HUES6 (cell line): ENCODE results near the gene STRADB.
"Not testable (repeated sequence)": the region's sequence is repeated elsewhere in the genome, so short reads cannot be mapped to it uniquely, and the experiment has no call there.

Source experiments
- H3K27ac ChIP-seq: 2 replicates; pipeline ENCODE4 v1.7.0; 2013; ENCODE audit warnings: low read depth, mild to moderate bottlenecking, low read length, inconsistent platforms
- H3K27me3 ChIP-seq: 2 replicates; pipeline ENCODE4 v1.6.1; 2013; ENCODE audit warnings: low read length; ENCODE audit not compliant: control insufficient read depth, insufficient read depth
- H3K36me3 ChIP-seq: 2 replicates; pipeline ENCODE4 v1.6.1; 2013; ENCODE audit warnings: low read length; ENCODE audit not compliant: control insufficient read depth, insufficient read depth
- H3K4me1 ChIP-seq: 2 replicates; pipeline ENCODE4 v1.6.1; 2013; ENCODE audit warnings: low read length; ENCODE audit not compliant: control insufficient read depth, insufficient read depth
- H3K4me3 ChIP-seq: 2 replicates; pipeline ENCODE4 v1.5.1; 2013; ENCODE audit warnings: low read depth, low read length
- H3K9ac ChIP-seq: one replicate; pipeline ENCODE4 v1.6.1; 2013; ENCODE audit warnings: mild to moderate bottlenecking, low read length
- H3K9me3 ChIP-seq: 2 replicates; pipeline ENCODE4 v1.6.1; 2013; ENCODE audit warnings: low read depth, low read length; ENCODE audit not compliant: control insufficient read depth, insufficient read depth

The STRADB gene

GRCh38 chr2:201413552-201413951 is 38.0 kb upstream of the STRADB start:
- Histone ChIP-seq H3K36me3 (no peaks in the 10 kb centered on the region), H3K9ac (no peak overlapping the region), H3K27me3 (no peaks in the 10 kb centered on the region), H3K4me3 (no peak overlapping the region), H3K9me3 (no peaks in the 10 kb centered on the region), H3K27ac (no peak overlapping the region), H3K4me1 (peaks cover 12% of the 10 kb centered on the region)

GRCh38 chr2:201414099-201415023 is 37.2 kb upstream of the STRADB start:
- no peaks in the 10 kb centered on the region for H3K9me3 ChIP-seq
- H3K27me3 ChIP-seq = no peaks in the 10 kb centered on the region
- no peak overlapping the region for H3K9ac ChIP-seq
- peaks cover 12% of the 10 kb centered on the region for H3K4me1 ChIP-seq
- H3K36me3 ChIP-seq = no peaks in the 10 kb centered on the region
- H3K27ac ChIP-seq = no peak overlapping the region
- H3K4me3 ChIP-seq = no peak overlapping the region

GRCh38 chr2:201415149-201415548 is 36.4 kb upstream of the STRADB start:
- no peaks in the 10 kb centered on the region for H3K9me3 ChIP-seq
- no peaks in the 10 kb centered on the region for H3K27me3 ChIP-seq
- peaks cover 12% of the 10 kb centered on the region for H3K4me1 ChIP-seq
- H3K4me3 ChIP-seq = no peak overlapping the region
- H3K27ac ChIP-seq = no peak overlapping the region
- H3K36me3 ChIP-seq = 0 out of 2 replicates have a peak, but pooled peaks cover 3% of the 10 kb centered on the region
- H3K9ac ChIP-seq = no peak overlapping the region

- no peaks in the 10 kb centered on the region for H3K27me3 ChIP-seq
- no peak overlapping the region for H3K27ac ChIP-seq
- H3K9me3 ChIP-seq = no peaks in the 10 kb centered on the region
- no peak overlapping the region for H3K9ac ChIP-seq
- H3K36me3 ChIP-seq = 0 out of 2 replicates have a peak, but pooled peaks cover 3% of the 10 kb centered on the region
- H3K4me3 ChIP-seq = no peak overlapping the region
- H3K4me1 ChIP-seq = peaks cover 5% of the 10 kb centered on the region
Observed at GRCh38 chr2:201419057-201419635, 32.4 kb upstream of the STRADB start.

- H3K27ac ChIP-seq = no peak overlapping the region
- H3K9me3 ChIP-seq = no peaks in the 10 kb centered on the region
- no peaks in the 10 kb centered on the region for H3K4me1 ChIP-seq
- no peak overlapping the region for H3K9ac ChIP-seq
- no peak overlapping the region for H3K4me3 ChIP-seq
- no peaks in the 10 kb centered on the region for H3K27me3 ChIP-seq
- H3K36me3 ChIP-seq = 0 out of 2 replicates have a peak, but pooled peaks cover 3% of the 10 kb centered on the region
Observed at GRCh38 chr2:201419986-201420385, 31.6 kb upstream of the STRADB start.

- H3K27ac ChIP-seq = no peak overlapping the region
- H3K9ac ChIP-seq = no peak overlapping the region
Observed at GRCh38 chr2:201420442-201421113, 31.0 kb upstream of the STRADB start.

GRCh38 chr2:201425952-201426351 is 25.6 kb upstream of the STRADB start:
- Histone ChIP-seq H3K4me3 (no peak overlapping the region), H3K9me3 (peaks cover 9% of the 10 kb centered on the region), H3K27me3 (no peaks in the 10 kb centered on the region), H3K9ac (no peak overlapping the region), H3K27ac (no peak overlapping the region), H3K36me3 (no peaks in the 10 kb centered on the region), H3K4me1 (no peaks in the 10 kb centered on the region)

More at GRCh38 chr2:201420442-201421113, 31.0 kb upstream of the STRADB start:
- Histone ChIP-seq H3K36me3 (0 out of 2 replicates have a peak, but pooled peaks cover 3% of the 10 kb centered on the region), H3K9me3 (no peaks in the 10 kb centered on the region), H3K4me1 (no peaks in the 10 kb centered on the region), H3K4me3 (no peak overlapping the region), H3K27me3 (no peaks in the 10 kb centered on the region)

- H3K9me3 ChIP-seq = peaks cover 17% of the 10 kb centered on the region
- H3K9ac ChIP-seq, H3K27ac ChIP-seq, H3K27me3 ChIP-seq, H3K36me3 ChIP-seq, H3K4me3 ChIP-seq, H3K4me1 ChIP-seq: not testable (repeated sequence)
Observed at GRCh38 chr2:201428366-201428765, 23.2 kb upstream of the STRADB start.

- H3K27ac ChIP-seq, H3K27me3 ChIP-seq, H3K9ac ChIP-seq, H3K4me3 ChIP-seq, H3K36me3 ChIP-seq, H3K4me1 ChIP-seq: not testable (repeated sequence)
- H3K9me3 ChIP-seq = peaks cover 17% of the 10 kb centered on the region
Observed at GRCh38 chr2:201429835-201430234, 21.7 kb upstream of the STRADB start.

- H3K9ac ChIP-seq, H3K27me3 ChIP-seq, H3K4me3 ChIP-seq, H3K27ac ChIP-seq, H3K4me1 ChIP-seq, H3K36me3 ChIP-seq: not testable (repeated sequence)
- H3K9me3 ChIP-seq = peaks cover 17% of the 10 kb centered on the region
Observed at GRCh38 chr2:201430322-201430721, 21.2 kb upstream of the STRADB start.

GRCh38 chr2:201430839-201431238 is 20.7 kb upstream of the STRADB start:
- Histone ChIP-seq H3K9ac (no peak overlapping the region), H3K9me3 (peaks cover 17% of the 10 kb centered on the region), H3K27me3 (no peaks in the 10 kb centered on the region), H3K4me3 (no peak overlapping the region), H3K4me1 (no peaks in the 10 kb centered on the region), H3K27ac (no peak overlapping the region), H3K36me3 (0 out of 2 replicates have a peak, but pooled peaks cover 3% of the 10 kb centered on the region)
